HG03575 (cell line): ENCODE data around the gene EP400.

Experiments used
- ATAC-seq: cut with Tn5 transposase; IDR thresholded peaks from one replicate; pipeline ENCODE4 v1.9.1; 2021; ENCODE audit not compliant: unreplicated experiment, insufficient number of reproducible peaks, low FRiP score; ENCODE audit errors: extremely low read depth

Gene EP400, protein sequence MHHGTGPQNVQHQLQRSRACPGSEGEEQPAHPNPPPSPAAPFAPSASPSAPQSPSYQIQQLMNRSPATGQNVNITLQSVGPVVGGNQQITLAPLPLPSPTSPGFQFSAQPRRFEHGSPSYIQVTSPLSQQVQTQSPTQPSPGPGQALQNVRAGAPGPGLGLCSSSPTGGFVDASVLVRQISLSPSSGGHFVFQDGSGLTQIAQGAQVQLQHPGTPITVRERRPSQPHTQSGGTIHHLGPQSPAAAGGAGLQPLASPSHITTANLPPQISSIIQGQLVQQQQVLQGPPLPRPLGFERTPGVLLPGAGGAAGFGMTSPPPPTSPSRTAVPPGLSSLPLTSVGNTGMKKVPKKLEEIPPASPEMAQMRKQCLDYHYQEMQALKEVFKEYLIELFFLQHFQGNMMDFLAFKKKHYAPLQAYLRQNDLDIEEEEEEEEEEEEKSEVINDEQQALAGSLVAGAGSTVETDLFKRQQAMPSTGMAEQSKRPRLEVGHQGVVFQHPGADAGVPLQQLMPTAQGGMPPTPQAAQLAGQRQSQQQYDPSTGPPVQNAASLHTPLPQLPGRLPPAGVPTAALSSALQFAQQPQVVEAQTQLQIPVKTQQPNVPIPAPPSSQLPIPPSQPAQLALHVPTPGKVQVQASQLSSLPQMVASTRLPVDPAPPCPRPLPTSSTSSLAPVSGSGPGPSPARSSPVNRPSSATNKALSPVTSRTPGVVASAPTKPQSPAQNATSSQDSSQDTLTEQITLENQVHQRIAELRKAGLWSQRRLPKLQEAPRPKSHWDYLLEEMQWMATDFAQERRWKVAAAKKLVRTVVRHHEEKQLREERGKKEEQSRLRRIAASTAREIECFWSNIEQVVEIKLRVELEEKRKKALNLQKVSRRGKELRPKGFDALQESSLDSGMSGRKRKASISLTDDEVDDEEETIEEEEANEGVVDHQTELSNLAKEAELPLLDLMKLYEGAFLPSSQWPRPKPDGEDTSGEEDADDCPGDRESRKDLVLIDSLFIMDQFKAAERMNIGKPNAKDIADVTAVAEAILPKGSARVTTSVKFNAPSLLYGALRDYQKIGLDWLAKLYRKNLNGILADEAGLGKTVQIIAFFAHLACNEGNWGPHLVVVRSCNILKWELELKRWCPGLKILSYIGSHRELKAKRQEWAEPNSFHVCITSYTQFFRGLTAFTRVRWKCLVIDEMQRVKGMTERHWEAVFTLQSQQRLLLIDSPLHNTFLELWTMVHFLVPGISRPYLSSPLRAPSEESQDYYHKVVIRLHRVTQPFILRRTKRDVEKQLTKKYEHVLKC (N-terminal part only)

GRCh38 chr12:131949431-131950181 is at the start of gene EP400:
EP400 (plus strand) TSS chr12:131949942; CDS start chr12:131960620, 10,678 bp downstream.
- ATAC-seq: no peak

DNA sequence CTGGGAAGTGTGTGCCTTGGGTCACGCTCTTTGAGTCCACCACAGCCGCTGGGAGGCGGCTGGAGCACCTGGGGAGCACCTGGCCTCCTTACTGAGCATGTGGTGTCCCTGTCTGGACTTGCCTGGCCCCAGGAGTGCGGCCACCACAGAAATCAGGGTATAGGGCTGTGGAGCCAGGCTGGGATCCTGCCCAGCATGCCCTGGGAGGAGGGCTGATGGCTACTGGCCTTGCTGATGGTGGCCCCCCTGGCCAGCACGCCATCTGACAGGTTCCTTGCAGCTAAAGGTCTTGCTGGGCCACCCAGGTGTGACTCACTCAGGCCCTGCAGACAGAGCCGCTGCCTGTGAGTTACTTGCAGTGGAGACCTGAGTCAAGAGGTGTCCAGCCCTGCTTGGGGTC is 49.3 kb upstream of the EP400 start:
- no peak for ATAC-seq

DNA sequence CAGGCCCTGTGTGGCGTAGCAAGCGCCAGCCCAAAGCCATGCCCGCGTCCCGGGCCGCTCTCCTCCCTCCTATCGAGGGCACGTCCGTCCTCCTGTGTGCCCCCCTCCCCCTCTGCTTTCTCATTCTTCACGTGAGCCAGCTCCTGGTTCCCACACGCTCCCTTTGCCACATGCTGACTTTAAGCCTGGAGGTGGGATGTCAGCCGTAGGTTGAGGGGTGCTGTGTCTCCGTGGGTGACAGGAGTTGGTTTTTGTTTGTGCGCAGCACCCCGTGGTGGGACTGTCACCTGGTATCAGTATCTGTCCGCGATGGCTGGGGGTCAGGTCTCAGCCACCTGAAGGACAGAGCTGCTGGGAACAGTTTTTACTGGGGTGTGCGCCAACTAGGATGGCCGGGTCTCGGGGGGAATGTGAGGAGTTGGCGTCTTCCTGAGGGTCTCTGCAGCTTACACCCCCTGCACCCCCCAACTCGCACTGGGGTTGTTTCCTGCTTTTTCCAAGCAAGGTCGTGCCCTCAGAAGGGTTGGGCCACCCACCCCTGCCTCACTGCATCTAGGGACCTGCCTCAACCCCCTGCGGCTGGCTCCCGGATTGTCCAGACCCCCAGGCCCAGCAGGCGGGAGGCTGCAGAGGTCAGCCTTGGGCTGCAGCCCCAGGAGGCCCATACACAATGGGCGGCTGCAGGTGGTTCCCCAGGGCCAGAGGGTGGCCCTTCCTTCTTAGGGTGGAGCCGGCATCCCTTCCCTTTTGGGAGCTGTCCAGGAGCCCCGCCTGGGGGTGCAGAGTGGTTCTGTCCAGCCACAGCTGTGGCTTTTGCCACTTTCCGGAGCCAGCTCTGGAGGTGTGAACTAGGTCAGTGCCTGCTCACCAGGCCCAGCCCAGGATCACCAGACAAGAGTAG is 48.1 kb upstream of the EP400 start:
- no peak for ATAC-seq

DNA sequence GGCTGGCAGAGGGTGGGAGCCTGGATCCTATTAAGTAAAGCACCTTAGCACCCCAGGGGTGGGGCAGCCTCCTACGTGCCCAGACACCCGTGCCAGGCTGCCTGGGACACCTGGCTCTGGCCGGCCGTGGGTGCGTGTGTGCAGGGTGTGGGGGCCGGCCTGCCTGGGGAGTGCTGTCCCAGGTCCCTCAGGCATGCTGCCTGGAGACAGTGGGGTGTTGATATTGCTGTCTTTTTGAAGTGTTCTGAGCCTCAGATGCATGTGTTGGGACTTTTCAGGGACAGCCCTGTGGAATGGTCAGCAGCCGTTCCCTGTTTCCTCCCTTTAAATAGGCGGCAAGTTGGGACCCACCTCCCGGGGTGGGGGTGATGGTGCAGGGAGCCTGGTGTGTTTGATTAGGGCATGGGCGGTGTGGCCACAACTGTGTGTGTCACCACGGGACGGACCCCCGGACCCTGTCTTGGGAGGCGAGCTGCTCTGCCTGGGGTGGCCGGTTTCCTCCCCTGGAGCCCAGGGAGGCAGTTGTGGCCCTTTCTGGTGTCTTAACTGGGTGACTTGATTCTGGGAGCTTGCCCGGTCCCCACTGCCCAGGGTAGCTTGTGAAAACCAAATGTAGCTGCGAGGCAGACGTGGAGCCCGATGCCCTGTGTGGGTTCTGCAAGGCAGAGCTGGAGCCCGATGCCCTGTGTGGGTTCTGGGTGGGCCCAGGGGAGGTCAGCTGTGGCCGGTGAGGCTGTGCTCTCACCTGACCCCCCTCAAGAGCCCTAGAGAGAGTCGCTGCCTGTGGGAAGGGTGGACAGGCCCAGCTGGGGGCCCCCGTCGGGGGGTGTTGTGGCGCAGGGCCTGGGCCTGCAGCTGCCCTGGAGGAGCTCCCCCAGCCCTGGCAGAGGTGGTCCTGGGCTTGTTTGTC is 47.2 kb upstream of the EP400 start:
- no peak for ATAC-seq

GRCh38 chr12:131903270-131904255 is 46.2 kb upstream of the EP400 start:
- no peak for ATAC-seq

GRCh38 chr12:131904346-131904745 is 45.4 kb upstream of the EP400 start:
- no peak for ATAC-seq

GRCh38 chr12:131905081-131905629 is 44.6 kb upstream of the EP400 start:
- no peak for ATAC-seq

GRCh38 chr12:131905630-131906091 is 44.1 kb upstream of the EP400 start:
- no peak for ATAC-seq

DNA sequence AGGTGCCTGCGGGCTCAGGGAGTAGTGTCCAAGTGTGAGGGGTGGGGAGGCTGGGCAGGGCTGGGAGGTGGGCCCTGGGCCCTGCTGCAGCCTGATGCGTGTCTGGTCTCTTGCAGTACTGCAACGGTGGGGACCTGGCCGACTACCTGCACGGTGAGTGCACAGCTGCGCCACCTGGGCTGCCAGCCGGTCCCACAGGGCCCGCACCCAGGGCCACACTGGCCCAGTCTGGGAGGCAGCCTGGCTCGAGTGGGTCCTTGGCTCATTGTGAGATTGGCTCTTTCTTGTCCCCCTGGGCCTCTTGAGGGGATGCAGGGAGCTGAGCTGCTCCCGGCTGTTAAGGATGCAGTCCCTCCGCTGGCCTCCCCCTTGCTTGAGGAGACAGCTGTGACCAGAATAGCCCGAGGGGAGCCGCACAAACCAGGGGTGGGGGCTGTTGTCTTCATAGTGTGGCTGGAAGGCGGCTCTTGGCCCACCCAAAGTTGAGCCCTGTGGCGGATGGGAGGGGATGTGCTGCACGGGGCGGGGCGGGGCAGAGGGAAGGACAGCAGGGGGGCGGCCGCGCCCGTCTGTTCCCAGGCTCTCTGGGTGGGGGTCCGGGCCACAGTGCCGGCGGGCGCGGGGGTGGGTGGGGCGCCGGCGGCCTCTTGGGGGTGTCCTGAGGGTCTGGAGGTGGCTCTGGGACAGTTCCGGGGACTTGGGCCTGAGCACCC is 42.2 kb upstream of the EP400 start:
- ATAC-seq: no peak

DNA sequence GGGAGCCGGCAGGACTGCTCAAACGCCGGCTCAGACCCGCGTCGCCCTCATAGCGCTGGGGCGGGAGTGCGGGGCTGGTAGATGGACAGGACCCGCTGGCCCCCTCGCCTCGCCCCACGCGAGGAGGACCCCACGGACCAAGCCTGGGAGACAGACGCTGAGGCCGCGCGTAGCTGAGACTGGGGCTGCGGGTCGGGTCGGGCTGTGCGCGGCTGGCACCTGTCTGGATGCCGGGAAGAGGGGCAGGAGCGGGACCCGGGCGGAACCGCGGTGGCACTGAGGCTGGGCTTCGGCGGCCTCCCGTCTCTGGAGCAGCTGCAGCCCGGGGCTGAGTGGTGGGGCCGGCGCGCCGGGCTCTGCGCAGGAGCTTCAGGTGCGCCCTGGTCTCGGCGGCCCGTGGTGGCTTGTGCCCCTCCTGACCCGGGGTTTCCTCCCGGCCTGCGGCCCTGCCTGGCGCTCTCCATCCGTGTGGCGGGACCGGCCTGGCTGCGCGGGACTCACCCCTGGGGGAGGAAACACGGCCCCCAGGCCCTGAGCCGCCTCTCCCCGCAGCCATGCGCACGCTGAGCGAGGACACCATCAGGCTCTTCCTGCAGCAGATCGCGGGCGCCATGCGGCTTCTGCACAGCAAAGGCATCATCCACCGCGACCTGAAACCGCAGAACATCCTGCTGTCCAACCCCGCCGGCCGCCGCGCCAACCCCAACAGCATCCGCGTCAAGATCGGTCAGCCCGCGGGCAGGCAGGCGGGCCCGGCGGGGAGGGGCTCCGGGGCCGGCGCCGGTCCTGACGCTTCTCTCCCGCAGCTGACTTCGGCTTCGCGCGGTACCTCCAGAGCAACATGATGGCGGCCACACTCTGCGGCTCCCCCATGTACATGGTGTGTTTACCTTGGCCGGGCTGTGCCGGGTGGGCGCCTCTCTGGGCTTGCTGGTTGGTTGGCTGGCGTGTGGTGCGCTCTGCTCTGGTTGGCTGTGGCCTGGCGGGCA is 41.4 kb upstream of the EP400 start:
- ATAC-seq: no peak

DNA sequence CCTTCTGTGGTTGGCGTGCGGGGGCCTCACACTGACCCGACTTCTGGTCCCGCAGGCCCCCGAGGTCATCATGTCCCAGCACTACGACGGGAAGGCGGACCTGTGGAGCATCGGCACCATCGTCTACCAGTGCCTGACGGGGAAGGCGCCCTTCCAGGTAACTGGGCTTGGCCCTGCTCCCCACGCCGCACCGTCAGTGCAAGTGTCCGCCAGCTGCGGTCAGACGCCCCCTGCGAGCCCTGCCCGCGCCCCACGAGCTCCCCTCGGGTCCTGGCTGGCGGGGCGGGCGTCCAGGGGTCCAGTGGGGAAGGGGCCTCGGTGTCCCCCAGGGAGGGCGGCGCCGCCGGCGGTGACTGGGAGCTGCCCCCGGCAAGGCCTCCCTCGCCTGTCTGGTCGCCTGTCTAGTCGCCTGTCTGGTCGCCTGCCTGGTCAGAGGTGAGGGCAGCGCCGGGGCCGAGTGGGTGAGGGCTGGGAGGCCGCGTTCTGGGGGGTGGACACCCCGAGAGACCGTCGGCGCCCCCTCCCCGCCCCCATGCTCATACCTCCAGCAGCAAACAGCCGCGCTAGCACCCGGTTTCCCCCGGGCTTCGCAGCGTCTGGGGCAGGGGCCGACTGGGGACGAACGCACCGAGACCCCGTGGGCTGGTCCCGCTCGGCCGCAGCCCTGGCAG is 40.5 kb upstream of the EP400 start:
- ATAC-seq: no peak

DNA sequence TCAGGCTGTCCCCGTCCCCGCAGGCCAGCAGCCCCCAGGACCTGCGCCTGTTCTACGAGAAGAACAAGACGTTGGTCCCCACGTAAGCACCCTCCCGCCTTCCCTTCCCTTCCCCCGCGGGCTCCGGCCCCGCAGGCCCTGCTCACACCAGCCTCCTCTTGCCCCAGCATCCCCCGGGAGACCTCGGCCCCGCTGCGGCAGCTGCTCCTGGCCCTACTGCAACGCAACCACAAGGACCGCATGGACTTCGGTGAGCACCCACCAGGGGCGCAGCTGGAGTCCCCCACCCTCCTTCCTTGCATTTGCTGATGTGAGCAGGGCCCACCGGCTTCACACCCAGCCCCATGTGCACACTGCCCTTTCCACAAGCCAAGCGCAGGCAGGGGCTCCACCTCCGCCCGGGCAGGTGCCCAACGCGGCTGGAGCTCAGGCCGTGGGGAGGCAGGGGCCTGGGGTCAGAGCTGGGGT is 40.0 kb upstream of the EP400 start:
- no peak for ATAC-seq
